Measurements from ENCODE around the gene THBD. TPM values are rescaled to one million over a fixed set of nuclear protein-coding genes. Genes with fewer than 3 reads are reported as not detected.
A peak's percentile ranks its signal among the peaks of the same experiment; 100 is the strongest.

Gene THBD
- total RNA-seq, 6 experiments from 2014 or later = 1.4 to 15.6 (median 4.9) TPM

DNA sequence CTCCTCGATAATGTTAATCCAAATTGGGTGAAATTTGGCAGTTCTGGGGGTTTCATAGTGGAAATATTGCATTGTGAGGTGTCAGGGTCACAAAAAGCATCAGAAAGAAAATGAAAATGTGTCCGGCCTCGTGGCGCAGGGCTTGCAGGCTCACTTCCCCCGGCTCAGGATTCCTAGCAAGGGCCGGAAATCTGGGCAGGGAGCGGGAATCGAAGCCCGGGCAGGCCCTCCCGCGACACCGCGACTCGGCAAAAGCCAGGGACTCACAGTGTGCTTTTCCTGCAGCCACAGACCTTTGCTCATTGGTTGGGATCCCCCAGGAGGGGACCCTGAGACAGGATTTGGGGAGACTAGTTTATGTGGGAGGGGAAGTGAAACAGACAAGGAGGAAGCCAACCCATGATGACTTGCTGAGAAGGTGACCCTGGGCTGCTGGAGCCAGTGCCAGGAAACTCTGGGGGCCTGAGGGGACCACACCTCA lies 37.5 kb upstream of the THBD start:
- no peak overlapping the region for H3K4me3 ChIP-seq
- peak overlapping the region; percentile 65 to 95 (median 74) for H3K27ac ChIP-seq
- peak; percentile 18 to 43 (median 36) for ATAC-seq
- H3K4me1 ChIP-seq = no peaks in the 10 kb centered on the region
- 32% methylated on average over 12 of the region's 14 CpGs for WGBS (ENCODE audit: insufficient coverage, low coverage, low lambda C conversion rate, missing lambda C conversion rate)
- intact Hi-C loops (cut with DNase I) = no loop called here
- DNase-seq = peak in 2 of 3 donors; percentile 68 to 69
- H3K27me3 ChIP-seq = no peaks in the 10 kb centered on the region
- H3K9me3 ChIP-seq = no peaks in the 10 kb centered on the region
- no peaks in the 10 kb centered on the region for H3K36me3 ChIP-seq
- no peak for TF ChIP-seq POLR2A (IDR thresholded peaks at IDR 0.05)
- TF ChIP-seq, protein P1, sequence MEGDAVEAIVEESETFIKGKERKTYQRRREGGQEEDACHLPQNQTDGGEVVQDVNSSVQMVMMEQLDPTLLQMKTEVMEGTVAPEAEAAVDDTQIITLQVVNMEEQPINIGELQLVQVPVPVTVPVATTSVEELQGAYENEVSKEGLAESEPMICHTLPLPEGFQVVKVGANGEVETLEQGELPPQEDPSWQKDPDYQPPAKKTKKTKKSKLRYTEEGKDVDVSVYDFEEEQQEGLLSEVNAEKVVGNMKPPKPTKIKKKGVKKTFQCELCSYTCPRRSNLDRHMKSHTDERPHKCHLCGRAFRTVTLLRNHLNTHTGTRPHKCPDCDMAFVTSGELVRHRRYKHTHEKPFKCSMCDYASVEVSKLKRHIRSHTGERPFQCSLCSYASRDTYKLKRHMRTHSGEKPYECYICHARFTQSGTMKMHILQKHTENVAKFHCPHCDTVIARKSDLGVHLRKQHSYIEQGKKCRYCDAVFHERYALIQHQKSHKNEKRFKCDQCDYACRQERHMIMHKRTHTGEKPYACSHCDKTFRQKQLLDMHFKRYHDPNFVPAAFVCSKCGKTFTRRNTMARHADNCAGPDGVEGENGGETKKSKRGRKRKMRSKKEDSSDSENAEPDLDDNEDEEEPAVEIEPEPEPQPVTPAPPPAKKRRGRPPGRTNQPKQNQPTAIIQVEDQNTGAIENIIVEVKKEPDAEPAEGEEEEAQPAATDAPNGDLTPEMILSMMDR (IDR thresholded peaks at IDR 0.05) = no peak

DNA sequence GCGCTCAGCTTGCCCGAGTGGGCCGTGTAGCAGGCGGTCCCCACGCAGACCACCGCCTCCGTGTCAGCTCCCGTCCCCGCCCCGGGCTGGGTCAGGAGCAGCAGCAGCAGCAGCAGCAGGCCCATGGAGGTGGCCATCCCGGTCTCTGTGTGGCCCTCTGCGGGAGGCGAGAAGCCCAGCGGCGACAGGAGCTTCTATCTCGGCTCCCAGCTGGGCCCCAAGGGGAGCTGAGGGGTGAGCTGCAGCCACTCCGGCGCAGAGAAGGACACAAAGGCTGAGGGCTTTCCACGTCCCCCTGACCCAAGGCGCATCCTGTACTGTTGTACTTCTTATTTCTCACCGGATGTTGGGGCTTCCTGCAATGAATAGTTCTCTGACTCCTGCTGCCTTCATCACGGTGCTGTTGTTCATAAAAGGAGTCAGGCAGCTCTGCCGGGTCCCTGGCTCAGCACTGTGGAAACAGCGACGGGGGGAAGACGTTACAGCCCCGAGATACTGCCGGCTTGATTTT lies 36.6 kb upstream of the THBD start, which contains the start of gene CD93:
TSS of gene CD93 (minus strand) at position 269 of the 511 bp plus-strand sequence. CDS start at position 137, 132 bp downstream.
- WGBS (ENCODE audit: insufficient coverage, low coverage, low lambda C conversion rate, missing lambda C conversion rate) = no CpG with 5 or more reads among the region's 28 CpGs
- peak in 2 of 3 donors; percentile 63 to 66 for DNase-seq

DNA sequence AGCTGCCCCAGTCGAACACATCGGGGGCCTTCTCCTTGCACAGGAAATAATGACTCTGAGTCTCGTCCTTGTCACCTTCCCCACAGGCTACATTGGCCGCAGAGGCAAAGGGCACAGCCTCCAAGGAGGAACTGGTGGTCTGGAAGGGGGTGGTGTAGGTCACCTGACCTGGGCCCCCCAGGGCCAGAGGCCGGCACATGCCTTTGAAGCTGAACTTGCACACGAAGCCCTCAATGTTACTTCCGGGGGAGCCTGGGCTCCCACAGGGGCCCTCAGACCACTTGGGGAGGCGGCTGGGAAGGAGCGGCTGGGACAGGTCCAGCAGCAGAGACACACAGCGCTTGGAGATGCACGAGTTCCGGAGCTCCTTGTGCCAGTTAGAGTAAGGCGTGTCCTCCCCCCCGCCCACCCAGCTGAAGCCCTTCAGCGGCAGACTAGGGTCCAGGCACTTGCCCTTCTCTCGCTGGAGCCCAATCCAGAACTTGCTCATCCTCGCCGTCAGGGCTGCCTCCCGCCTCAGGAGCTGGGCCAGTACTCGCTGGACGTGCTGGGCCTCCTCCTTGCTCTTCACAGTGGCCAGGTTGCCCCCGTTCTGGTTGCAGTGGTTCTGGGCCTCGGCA lies 36.1 kb upstream of the THBD start:
- Histone ChIP-seq H3K4me1 (no peaks in the 10 kb centered on the region), H3K36me3 (no peaks in the 10 kb centered on the region), H3K27me3 (no peaks in the 10 kb centered on the region), H3K27ac (peak overlapping the region; percentile 65 to 95 (median 74)), H3K4me3 (peak overlapping the region; percentile 30 to 39 (median 32)), H3K9me3 (no peaks in the 10 kb centered on the region)
- intact Hi-C loops (cut with DNase I) = no loop called here
- 60% methylated on average over 1 of the region's 23 CpGs for WGBS (ENCODE audit: insufficient coverage, low coverage, low lambda C conversion rate, missing lambda C conversion rate)
- DNase-seq (no peak), ATAC-seq (peak; percentile 2 to 12 (median 4))
- TF ChIP-seq, protein P1 (IDR thresholded peaks at IDR 0.05) = no peak
- no peak for TF ChIP-seq POLR2A (IDR thresholded peaks at IDR 0.05)

More for the DNA sequence above, 36.6 kb upstream of the THBD start, which contains the start of gene CD93:
- Histone ChIP-seq H3K9me3 (no peaks in the 10 kb centered on the region), H3K36me3 (no peaks in the 10 kb centered on the region), H3K4me1 (no peaks in the 10 kb centered on the region), H3K4me3 (peak within 1 kb of the TSS; percentile 30 to 39 (median 32)), H3K27ac (peak within 1 kb of the TSS; percentile 65 to 95 (median 74)), H3K27me3 (no peaks in the 10 kb centered on the region)
- intact Hi-C loops (cut with DNase I) = no loop called here
- TF ChIP-seq POLR2A (IDR thresholded peaks at IDR 0.05) = peak; percentile 55
- TF ChIP-seq, protein P1 (IDR thresholded peaks at IDR 0.05) = no peak
- ATAC-seq = peak; percentile 61 to 73 (median 68)

DNA sequence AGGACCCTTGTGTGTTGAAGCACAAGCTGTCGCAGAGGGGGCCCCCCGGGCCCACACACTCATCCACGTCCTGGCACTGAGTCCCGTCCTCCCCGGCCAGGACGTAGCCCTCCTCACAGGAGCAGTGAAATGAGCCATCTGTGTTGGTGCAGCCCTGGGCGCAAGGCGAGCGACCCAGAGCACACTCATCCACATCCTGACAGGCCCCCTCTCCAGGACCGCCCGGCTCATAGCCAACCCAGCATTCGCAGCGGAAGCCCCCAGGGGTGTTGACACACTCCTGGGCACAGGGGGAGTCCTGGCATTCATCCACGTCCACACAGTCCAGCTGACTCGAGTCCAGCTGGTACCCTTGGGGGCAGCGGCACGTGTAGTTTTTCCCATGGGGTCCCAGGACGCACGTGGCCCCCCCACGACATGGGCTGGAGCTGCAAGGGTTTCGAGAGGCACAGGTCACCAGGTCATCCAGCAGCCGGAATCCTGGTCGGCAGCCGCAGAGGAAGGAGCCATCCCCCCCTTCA lies 35.4 kb upstream of the THBD start:
- Histone ChIP-seq H3K4me1 (no peaks in the 10 kb centered on the region), H3K36me3 (no peaks in the 10 kb centered on the region), H3K27me3 (no peaks in the 10 kb centered on the region), H3K9me3 (no peaks in the 10 kb centered on the region), H3K4me3 (peak overlapping the region; percentile 30 to 39 (median 32)), H3K27ac (peak overlapping the region; percentile 65 to 95 (median 74))
- DNase-seq = no peak
- TF ChIP-seq POLR2A (IDR thresholded peaks at IDR 0.05) = no peak
- ATAC-seq = peak in 3 of 4 donors; percentile 10 to 27 (median 25)
- WGBS (ENCODE audit: insufficient coverage, low coverage, low lambda C conversion rate, missing lambda C conversion rate) = 60% methylated on average over 1 of the region's 24 CpGs
- intact Hi-C loops (cut with DNase I) = no loop called here

Measured in right lobe of liver (tissue), 6 donors.